Measurements from ENCODE around the gene DNAH11. TPM values are rescaled to one million over a fixed set of nuclear protein-coding genes. Genes with fewer than 3 reads are reported as not detected.

DNAH11 gene
- total RNA-seq, 1 experiment from 2014 or later: 0.15 TPM

GRCh38 chr7:21603462-21603861 is 60.6 kb downstream of the DNAH11 start:
- intact Hi-C loops (cut with micrococcal nuclease; ENCODE audit: unreplicated experiment) (no loop called here), in situ Hi-C loops (cut with HindIII; ENCODE audit: low pct_unique_long_range_greater_than_20kb, low sequenced_read_pairs) (no loop called here)
- ChIA-PET POLR2A (no interaction called here), CTCF (no interaction called here)
- ATAC-seq (no peak), DNase-seq (ENCODE audit: low read depth, low spot score) (no peak)
- no peaks in the 10 kb centered on the region for H3K9me3 ChIP-seq (ENCODE audit: control insufficient read depth, insufficient read depth, low read depth, low read length)
- no peak overlapping the region for H3K27ac ChIP-seq (ENCODE audit: low read length)
- H3K36me3 ChIP-seq (ENCODE audit: control insufficient read depth, insufficient read depth, low read length): no peaks in the 10 kb centered on the region
- no peak overlapping the region for H3K4me3 ChIP-seq (ENCODE audit: low read depth in 2 of 2, low read length in 2 of 2)
- BruUV-seq (replicated peaks): no TSS peak
- H3K27me3 ChIP-seq (ENCODE audit: control insufficient read depth, insufficient read depth, low read length): no peaks in the 10 kb centered on the region
- H3K4me1 ChIP-seq (ENCODE audit: control insufficient read depth, insufficient read depth, low read length): no peaks in the 10 kb centered on the region
- TF ChIP-seq POLR2AphosphoS5 (IDR thresholded peaks at IDR 0.05; ENCODE audit: low read depth, low read length): no peak
- TF ChIP-seq, protein P1, sequence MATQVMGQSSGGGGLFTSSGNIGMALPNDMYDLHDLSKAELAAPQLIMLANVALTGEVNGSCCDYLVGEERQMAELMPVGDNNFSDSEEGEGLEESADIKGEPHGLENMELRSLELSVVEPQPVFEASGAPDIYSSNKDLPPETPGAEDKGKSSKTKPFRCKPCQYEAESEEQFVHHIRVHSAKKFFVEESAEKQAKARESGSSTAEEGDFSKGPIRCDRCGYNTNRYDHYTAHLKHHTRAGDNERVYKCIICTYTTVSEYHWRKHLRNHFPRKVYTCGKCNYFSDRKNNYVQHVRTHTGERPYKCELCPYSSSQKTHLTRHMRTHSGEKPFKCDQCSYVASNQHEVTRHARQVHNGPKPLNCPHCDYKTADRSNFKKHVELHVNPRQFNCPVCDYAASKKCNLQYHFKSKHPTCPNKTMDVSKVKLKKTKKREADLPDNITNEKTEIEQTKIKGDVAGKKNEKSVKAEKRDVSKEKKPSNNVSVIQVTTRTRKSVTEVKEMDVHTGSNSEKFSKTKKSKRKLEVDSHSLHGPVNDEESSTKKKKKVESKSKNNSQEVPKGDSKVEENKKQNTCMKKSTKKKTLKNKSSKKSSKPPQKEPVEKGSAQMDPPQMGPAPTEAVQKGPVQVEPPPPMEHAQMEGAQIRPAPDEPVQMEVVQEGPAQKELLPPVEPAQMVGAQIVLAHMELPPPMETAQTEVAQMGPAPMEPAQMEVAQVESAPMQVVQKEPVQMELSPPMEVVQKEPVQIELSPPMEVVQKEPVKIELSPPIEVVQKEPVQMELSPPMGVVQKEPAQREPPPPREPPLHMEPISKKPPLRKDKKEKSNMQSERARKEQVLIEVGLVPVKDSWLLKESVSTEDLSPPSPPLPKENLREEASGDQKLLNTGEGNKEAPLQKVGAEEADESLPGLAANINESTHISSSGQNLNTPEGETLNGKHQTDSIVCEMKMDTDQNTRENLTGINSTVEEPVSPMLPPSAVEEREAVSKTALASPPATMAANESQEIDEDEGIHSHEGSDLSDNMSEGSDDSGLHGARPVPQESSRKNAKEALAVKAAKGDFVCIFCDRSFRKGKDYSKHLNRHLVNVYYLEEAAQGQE (IDR thresholded peaks at IDR 0.05; ENCODE audit: insufficient read depth in 1 of 2, low read depth in 2 of 2, low read length in 1 of 2): no peak
- no peak for TF ChIP-seq SIN3A (IDR thresholded peaks at IDR 0.05; ENCODE audit: borderline replicate concordance, insufficient read depth, low read depth, low read length)
- TF ChIP-seq, protein P2, sequence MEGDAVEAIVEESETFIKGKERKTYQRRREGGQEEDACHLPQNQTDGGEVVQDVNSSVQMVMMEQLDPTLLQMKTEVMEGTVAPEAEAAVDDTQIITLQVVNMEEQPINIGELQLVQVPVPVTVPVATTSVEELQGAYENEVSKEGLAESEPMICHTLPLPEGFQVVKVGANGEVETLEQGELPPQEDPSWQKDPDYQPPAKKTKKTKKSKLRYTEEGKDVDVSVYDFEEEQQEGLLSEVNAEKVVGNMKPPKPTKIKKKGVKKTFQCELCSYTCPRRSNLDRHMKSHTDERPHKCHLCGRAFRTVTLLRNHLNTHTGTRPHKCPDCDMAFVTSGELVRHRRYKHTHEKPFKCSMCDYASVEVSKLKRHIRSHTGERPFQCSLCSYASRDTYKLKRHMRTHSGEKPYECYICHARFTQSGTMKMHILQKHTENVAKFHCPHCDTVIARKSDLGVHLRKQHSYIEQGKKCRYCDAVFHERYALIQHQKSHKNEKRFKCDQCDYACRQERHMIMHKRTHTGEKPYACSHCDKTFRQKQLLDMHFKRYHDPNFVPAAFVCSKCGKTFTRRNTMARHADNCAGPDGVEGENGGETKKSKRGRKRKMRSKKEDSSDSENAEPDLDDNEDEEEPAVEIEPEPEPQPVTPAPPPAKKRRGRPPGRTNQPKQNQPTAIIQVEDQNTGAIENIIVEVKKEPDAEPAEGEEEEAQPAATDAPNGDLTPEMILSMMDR (IDR thresholded peaks at IDR 0.05): no peak
- no peak for TF ChIP-seq TCF7L2 (IDR thresholded peaks at IDR 0.05; ENCODE audit: low read depth, low read length)

- in situ Hi-C loops (cut with HindIII; ENCODE audit: low pct_unique_long_range_greater_than_20kb, low sequenced_read_pairs): no loop called here
- H3K9me3 ChIP-seq (ENCODE audit: control insufficient read depth, insufficient read depth, low read depth, low read length): no peaks in the 10 kb centered on the region
- H3K4me1 ChIP-seq (ENCODE audit: control insufficient read depth, insufficient read depth, low read length): no peaks in the 10 kb centered on the region
- ChIA-PET POLR2A (no interaction called here), CTCF (no interaction called here)
- DNase-seq (ENCODE audit: low read depth, low spot score) (no peak), ATAC-seq (no peak)
- no peaks in the 10 kb centered on the region for H3K36me3 ChIP-seq (ENCODE audit: control insufficient read depth, insufficient read depth, low read length)
- no peak overlapping the region for H3K4me3 ChIP-seq (ENCODE audit: low read depth in 2 of 2, low read length in 2 of 2)
- intact Hi-C loops (cut with micrococcal nuclease; ENCODE audit: unreplicated experiment): no loop called here
- no peak overlapping the region for H3K27ac ChIP-seq (ENCODE audit: low read length)
- H3K27me3 ChIP-seq (ENCODE audit: control insufficient read depth, insufficient read depth, low read length): no peaks in the 10 kb centered on the region
- no TSS peak for BruUV-seq (replicated peaks)
- TF ChIP-seq, protein P2 (IDR thresholded peaks at IDR 0.05): no peak
- TF ChIP-seq TCF7L2 (IDR thresholded peaks at IDR 0.05; ENCODE audit: low read depth, low read length): no peak
- no peak for TF ChIP-seq SIN3A (IDR thresholded peaks at IDR 0.05; ENCODE audit: borderline replicate concordance, insufficient read depth, low read depth, low read length)
- TF ChIP-seq POLR2AphosphoS5 (IDR thresholded peaks at IDR 0.05; ENCODE audit: low read depth, low read length): no peak
- TF ChIP-seq, protein P1 (IDR thresholded peaks at IDR 0.05; ENCODE audit: insufficient read depth in 1 of 2, low read depth in 2 of 2, low read length in 1 of 2): no peak
These were observed 61.3 kb downstream of the DNAH11 start for GRCh38 chr7:21603972-21604749.

Data from Panc1 (cell line).